Retina (tissue), 1 donor: Measurements from ENCODE around the gene STING1.
A peak's percentile ranks its signal among the peaks of the same experiment; 100 is the strongest.
"Not testable (repeated sequence)": the region's sequence is repeated elsewhere in the genome, so short reads cannot be mapped to it uniquely, and the experiment has no call there.

Source experiments
- DNase-seq: peaks from one replicate; pipeline ENCODE4 v3.0.0-alpha.2; 2016

The STING1 gene

GRCh38 chr5:139462586-139463276 lies 19.8 kb downstream of the STING1 start, which contains the start of gene ECSCR:
ECSCR (minus strand) TSS chr5:139462743; CDS start chr5:139462670, 73 bp downstream.
- no peak for DNase-seq

GRCh38 chr5:139461698-139462097 lies 20.9 kb downstream of the STING1 start:
- no peak for DNase-seq

GRCh38 chr5:139461176-139461575 lies 21.4 kb downstream of the STING1 start:
- no peak for DNase-seq

- no peak for DNase-seq
These were observed 22.1 kb downstream of the STING1 start for GRCh38 chr5:139460455-139460854.

- no peak for DNase-seq
These were observed 23.1 kb downstream of the STING1 start for GRCh38 chr5:139459451-139459934.

GRCh38 chr5:139458580-139459407 lies 23.8 kb downstream of the STING1 start:
- DNase-seq: no peak

GRCh38 chr5:139457653-139458306 lies 24.8 kb downstream of the STING1 start:
- DNase-seq: no peak

- no peak for DNase-seq
These were observed 25.3 kb downstream of the STING1 start for GRCh38 chr5:139457241-139457640.

GRCh38 chr5:139456776-139457175 lies 25.8 kb downstream of the STING1 start:
- no peak for DNase-seq

GRCh38 chr5:139454568-139455290 lies 27.8 kb downstream of the STING1 start:
- DNase-seq: no peak

- DNase-seq: no peak
These were observed 28.6 kb downstream of the STING1 start for GRCh38 chr5:139453683-139454567.

- DNase-seq: no peak
These were observed 30.5 kb downstream of the STING1 start for GRCh38 chr5:139451878-139452660.

GRCh38 chr5:139451176-139451575 lies 31.4 kb downstream of the STING1 start:
- no peak for DNase-seq

- DNase-seq: no peak
These were observed 35.4 kb downstream of the STING1 start for GRCh38 chr5:139446956-139447779.

GRCh38 chr5:139445325-139446170 lies 37.0 kb downstream of the STING1 start:
- DNase-seq: no peak

GRCh38 chr5:139443831-139444453 lies 38.6 kb downstream of the STING1 start:
- DNase-seq: peak; percentile 31

GRCh38 chr5:139440416-139440815 lies 42.1 kb downstream of the STING1 start:
- DNase-seq: not testable (repeated sequence)
